D341Med (cell line): ENCODE data around the gene CLCN1.

Source experiments
- DNase-seq: peaks from one replicate; pipeline ENCODE4 v3.0.0; 2012; ENCODE audit warnings: low spot score

CLCN1 gene

GRCh38 chr7:143396625-143397556 is 81.0 kb downstream of the CLCN1 start:
- no peak for DNase-seq

- DNase-seq: no peak
Measured at GRCh38 chr7:143397710-143398530, 82.0 kb downstream of the CLCN1 start.

GRCh38 chr7:143398616-143399015 is 82.7 kb downstream of the CLCN1 start:
- no peak for DNase-seq

- no peak for DNase-seq
Measured at GRCh38 chr7:143399151-143399550, 83.2 kb downstream of the CLCN1 start.

- no peak for DNase-seq
Measured at GRCh38 chr7:143399642-143400041, 83.7 kb downstream of the CLCN1 start.

- DNase-seq: no peak
Measured at GRCh38 chr7:143401265-143401664, 85.4 kb downstream of the CLCN1 start.
